Stimulated activated naive CD8-positive, alpha-beta T cell treated with anti-CD3 and anti-CD28 coated beads, Interleukin-15, Interleukin-2, amounts not matched to agents 100 ng/mL and 50 ng/mL, for 24 hours (primary cell): ENCODE results near the gene UBE2J1.
"Not testable (repeated sequence)": the region's sequence is repeated elsewhere in the genome, so short reads cannot be mapped to it uniquely, and the experiment has no call there.

Source experiments
- H3K27ac Mint-ChIP-seq: one replicate; pipeline ENCODE4 v1.8.0; 2021; ENCODE audit warnings: mild to moderate bottlenecking, mixed read lengths
- H3K27me3 Mint-ChIP-seq: one replicate; pipeline ENCODE4 v1.8.0; 2021; ENCODE audit warnings: mixed read lengths
- H3K36me3 Mint-ChIP-seq: one replicate; pipeline ENCODE4 v1.8.0; 2021; ENCODE audit warnings: low read depth, mixed read lengths
- H3K4me1 Mint-ChIP-seq: one replicate; pipeline ENCODE4 v1.8.0; 2021; ENCODE audit warnings: low read depth, mixed read lengths
- H3K4me3 Mint-ChIP-seq: one replicate; pipeline ENCODE4 v1.8.0; 2021; ENCODE audit warnings: mild to moderate bottlenecking, mixed read lengths
- H3K9me3 Mint-ChIP-seq: one replicate; pipeline ENCODE4 v1.8.0; 2021; ENCODE audit warnings: mixed read lengths

The UBE2J1 gene

GRCh38 chr6:89295981-89296380, 56.5 kb downstream of the UBE2J1 start:
- no peaks in the 10 kb centered on the region for H3K27me3 Mint-ChIP-seq
- H3K9me3 Mint-ChIP-seq: no peaks in the 10 kb centered on the region
- peaks cover 28% of the 10 kb centered on the region for H3K4me1 Mint-ChIP-seq
- no peak overlapping the region for H3K4me3 Mint-ChIP-seq
- H3K36me3 Mint-ChIP-seq: no peaks in the 10 kb centered on the region
- no peak overlapping the region for H3K27ac Mint-ChIP-seq

GRCh38 chr6:89295116-89295515, 57.4 kb downstream of the UBE2J1 start:
- H3K4me1 Mint-ChIP-seq: peaks cover 28% of the 10 kb centered on the region
- not testable (repeated sequence) for H3K4me3 Mint-ChIP-seq, H3K9me3 Mint-ChIP-seq, H3K27ac Mint-ChIP-seq, H3K27me3 Mint-ChIP-seq, H3K36me3 Mint-ChIP-seq

DNA sequence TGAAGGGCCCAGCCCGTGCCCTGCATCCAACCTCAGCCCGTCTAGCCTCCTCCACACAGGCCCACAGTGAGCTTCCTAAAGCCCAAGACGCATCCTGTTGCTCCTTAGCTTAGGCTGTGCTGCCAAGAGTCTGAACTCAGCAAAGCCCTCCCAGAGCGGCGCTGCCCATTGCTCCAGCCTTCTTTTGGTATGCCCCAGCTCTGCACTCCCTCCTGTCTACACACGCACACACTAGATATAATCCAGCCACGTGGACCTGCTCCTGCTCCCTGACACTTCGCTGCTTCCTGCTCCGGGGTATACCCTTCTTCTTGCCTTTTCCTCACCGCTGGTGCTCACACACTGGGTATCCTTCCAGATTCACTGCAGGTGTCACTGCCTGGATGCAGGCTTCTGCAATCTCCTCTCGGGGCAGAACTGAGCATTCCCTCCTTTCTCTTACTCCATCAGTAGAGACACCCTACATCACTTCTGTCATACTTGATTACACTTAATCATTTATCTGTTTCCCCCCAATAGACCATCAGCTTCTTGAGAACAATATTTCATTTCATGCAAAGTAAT, 61.2 kb downstream of the UBE2J1 start:
- no peaks in the 10 kb centered on the region for H3K36me3 Mint-ChIP-seq
- no peaks in the 10 kb centered on the region for H3K27me3 Mint-ChIP-seq
- H3K4me3 Mint-ChIP-seq: no peak overlapping the region
- H3K27ac Mint-ChIP-seq: no peak overlapping the region
- H3K9me3 Mint-ChIP-seq: no peaks in the 10 kb centered on the region
- H3K4me1 Mint-ChIP-seq: no peaks in the 10 kb centered on the region

- H3K4me1 Mint-ChIP-seq: no peaks in the 10 kb centered on the region
- no peaks in the 10 kb centered on the region for H3K9me3 Mint-ChIP-seq
- H3K27ac Mint-ChIP-seq: no peak overlapping the region
Measured at GRCh38 chr6:89290401-89291155, 61.9 kb downstream of the UBE2J1 start.

DNA sequence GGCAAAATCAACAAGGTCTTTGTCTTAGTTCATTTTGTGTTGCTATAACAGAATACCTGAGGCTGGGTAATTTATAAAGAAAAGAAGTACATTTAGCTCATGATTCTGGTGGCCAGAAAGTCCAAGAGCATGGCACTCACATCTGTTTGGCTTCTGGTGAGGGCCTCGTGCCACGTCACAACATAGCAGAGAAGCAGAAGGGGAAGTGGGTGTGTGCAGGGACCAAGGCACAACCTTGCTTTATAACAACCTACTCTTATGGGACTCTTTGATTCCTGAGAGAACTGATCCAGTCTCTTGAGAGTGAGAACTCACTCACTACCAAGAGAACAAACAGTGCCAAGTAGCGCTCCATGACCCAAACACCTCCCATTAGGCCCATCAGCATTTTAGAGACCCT, 62.8 kb downstream of the UBE2J1 start:
- no peaks in the 10 kb centered on the region for H3K36me3 Mint-ChIP-seq
- H3K27me3 Mint-ChIP-seq: no peaks in the 10 kb centered on the region
- H3K4me3 Mint-ChIP-seq: no peak overlapping the region
- H3K4me1 Mint-ChIP-seq: no peaks in the 10 kb centered on the region
- H3K9me3 Mint-ChIP-seq: no peaks in the 10 kb centered on the region
- no peak overlapping the region for H3K27ac Mint-ChIP-seq

More at GRCh38 chr6:89290401-89291155, 61.9 kb downstream of the UBE2J1 start:
- Mint-ChIP-seq H3K4me3 (no peak overlapping the region), H3K36me3 (no peaks in the 10 kb centered on the region), H3K27me3 (no peaks in the 10 kb centered on the region)

GRCh38 chr6:89287351-89288028, 65.0 kb downstream of the UBE2J1 start:
- Mint-ChIP-seq H3K36me3 (no peaks in the 10 kb centered on the region), H3K4me3 (no peak overlapping the region), H3K4me1 (no peaks in the 10 kb centered on the region), H3K27ac (no peak overlapping the region), H3K27me3 (no peaks in the 10 kb centered on the region), H3K9me3 (no peaks in the 10 kb centered on the region)

DNA sequence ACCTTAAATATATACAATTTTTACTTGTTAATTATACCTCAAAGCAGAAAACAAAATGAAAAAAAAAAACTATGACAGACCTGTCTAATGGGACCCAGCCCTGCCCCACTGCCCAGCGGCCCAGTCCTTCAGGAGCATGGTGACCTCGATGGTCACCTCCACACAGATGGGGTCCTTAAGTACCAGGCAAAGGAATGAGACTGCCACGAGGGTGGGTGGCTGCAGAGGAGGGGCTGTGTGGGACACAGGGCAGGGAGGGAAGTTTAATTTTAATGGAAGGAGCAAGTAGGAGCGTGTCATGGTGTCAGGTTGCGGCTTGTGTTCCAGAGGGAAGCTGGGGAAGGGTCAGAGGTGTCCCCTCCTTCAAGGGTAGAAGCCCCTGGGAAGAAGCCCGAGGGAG, 66.0 kb downstream of the UBE2J1 start:
- H3K4me3 Mint-ChIP-seq: no peak overlapping the region
- H3K27ac Mint-ChIP-seq: no peak overlapping the region
- H3K4me1 Mint-ChIP-seq: no peaks in the 10 kb centered on the region
- no peaks in the 10 kb centered on the region for H3K9me3 Mint-ChIP-seq
- H3K27me3 Mint-ChIP-seq: no peaks in the 10 kb centered on the region
- no peaks in the 10 kb centered on the region for H3K36me3 Mint-ChIP-seq

DNA sequence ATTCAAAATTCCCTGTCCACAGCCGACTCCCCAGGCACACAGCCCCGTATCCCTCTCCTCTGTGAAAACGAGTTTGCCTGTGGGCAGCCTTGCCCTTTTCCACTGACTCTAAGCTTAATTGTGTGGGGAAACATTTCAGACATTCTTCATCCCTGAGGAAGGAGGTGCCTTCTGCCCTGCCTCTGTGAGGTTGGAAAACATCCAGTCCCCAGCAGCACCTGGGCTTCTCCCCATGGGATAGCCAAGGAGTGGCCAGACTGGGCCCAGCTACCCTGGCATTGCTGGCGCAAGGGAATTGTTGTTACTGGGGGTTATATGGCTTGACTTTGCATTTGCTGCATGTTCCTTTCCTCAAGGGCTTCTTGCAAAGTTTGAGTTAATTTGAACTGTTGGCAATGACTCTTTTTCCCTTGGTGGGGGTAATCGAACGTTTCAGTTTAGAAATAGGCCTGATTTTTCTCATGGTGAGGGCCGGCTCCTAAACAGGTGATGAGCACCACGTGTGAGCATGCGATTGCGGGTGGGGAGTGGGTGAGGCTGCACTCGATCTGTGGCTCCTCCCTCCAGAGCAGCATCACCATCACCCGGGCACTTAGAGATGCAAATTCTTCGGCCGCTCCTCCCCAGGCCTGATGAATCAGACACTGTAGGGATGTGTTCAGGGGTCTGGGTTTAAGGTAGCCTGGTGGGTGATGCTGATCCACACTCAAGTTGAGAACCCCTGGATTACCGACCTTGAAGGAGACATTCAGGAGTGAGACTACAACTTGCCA, 67.4 kb downstream of the UBE2J1 start:
- no peak overlapping the region for H3K27ac Mint-ChIP-seq
- no peaks in the 10 kb centered on the region for H3K27me3 Mint-ChIP-seq
- no peaks in the 10 kb centered on the region for H3K4me1 Mint-ChIP-seq
- no peaks in the 10 kb centered on the region for H3K9me3 Mint-ChIP-seq
- H3K36me3 Mint-ChIP-seq: no peaks in the 10 kb centered on the region
- H3K4me3 Mint-ChIP-seq: no peak overlapping the region

DNA sequence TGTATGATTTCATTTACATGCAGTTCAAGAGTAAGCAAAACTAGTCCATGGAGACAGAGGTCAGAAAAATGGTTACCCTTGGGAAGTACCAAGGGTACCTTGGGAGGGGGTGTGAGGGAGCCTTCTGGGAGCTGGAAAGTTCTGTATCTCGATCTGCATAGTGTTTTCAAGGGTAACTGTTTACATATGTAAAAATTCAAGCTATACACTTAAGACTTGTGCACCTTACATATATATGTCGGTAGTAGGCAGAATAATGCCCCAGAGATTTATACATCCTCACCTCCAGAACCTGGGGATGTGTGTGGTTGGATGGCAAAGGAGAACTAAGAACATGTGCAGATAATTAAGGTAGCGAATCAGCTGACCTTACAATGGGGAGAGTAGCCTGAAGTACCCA, 68.4 kb downstream of the UBE2J1 start:
- Mint-ChIP-seq H3K4me1 (no peaks in the 10 kb centered on the region), H3K4me3 (no peak overlapping the region), H3K27ac (no peak overlapping the region), H3K27me3 (no peaks in the 10 kb centered on the region), H3K36me3 (no peaks in the 10 kb centered on the region), H3K9me3 (no peaks in the 10 kb centered on the region)

GRCh38 chr6:89282749-89283148, 69.8 kb downstream of the UBE2J1 start:
- H3K36me3 Mint-ChIP-seq: no peaks in the 10 kb centered on the region
- H3K9me3 Mint-ChIP-seq: no peaks in the 10 kb centered on the region
- H3K4me3 Mint-ChIP-seq: no peak overlapping the region
- no peaks in the 10 kb centered on the region for H3K27me3 Mint-ChIP-seq
- H3K27ac Mint-ChIP-seq: no peak overlapping the region
- H3K4me1 Mint-ChIP-seq: no peaks in the 10 kb centered on the region

DNA sequence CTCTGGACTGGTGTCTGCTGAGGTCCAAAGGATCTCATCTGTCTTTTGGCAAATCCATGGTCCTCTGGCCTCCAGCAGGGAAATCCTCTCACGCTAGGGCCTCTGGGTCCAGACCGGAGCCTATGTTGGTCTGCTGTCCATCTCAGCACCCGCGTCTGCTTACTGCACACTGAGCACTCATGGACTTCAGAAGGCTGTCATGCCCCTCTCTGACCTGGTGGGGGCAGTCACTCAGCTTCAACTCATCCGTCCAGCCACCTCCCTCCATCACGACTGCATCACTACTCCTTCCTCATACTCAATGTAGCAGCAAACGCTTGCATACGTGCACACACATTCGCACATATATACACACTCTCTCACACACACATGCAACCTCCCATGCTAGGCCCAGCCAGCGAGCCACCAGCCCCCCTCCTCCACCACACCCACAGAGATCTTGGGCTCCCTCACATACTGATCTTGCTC, 70.7 kb downstream of the UBE2J1 start:
- H3K36me3 Mint-ChIP-seq: no peaks in the 10 kb centered on the region
- no peaks in the 10 kb centered on the region for H3K9me3 Mint-ChIP-seq
- no peaks in the 10 kb centered on the region for H3K27me3 Mint-ChIP-seq
- H3K4me3 Mint-ChIP-seq: no peak overlapping the region
- H3K27ac Mint-ChIP-seq: no peak overlapping the region
- no peaks in the 10 kb centered on the region for H3K4me1 Mint-ChIP-seq

- H3K4me3 Mint-ChIP-seq: no peak overlapping the region
- H3K27me3 Mint-ChIP-seq: no peaks in the 10 kb centered on the region
- H3K4me1 Mint-ChIP-seq: no peaks in the 10 kb centered on the region
- H3K36me3 Mint-ChIP-seq: no peaks in the 10 kb centered on the region
- no peak overlapping the region for H3K27ac Mint-ChIP-seq
- H3K9me3 Mint-ChIP-seq: no peaks in the 10 kb centered on the region
Measured at GRCh38 chr6:89278956-89279355, 73.6 kb downstream of the UBE2J1 start.
